ENCODE data around the gene KCNMA1. TPM values are rescaled to one million over a fixed set of nuclear protein-coding genes. Genes with fewer than 3 reads are reported as not detected.

Gene KCNMA1
- total RNA-seq, 3 donors from 2014 or later = 45.4 to 312 (median 62.4) TPM

DNA sequence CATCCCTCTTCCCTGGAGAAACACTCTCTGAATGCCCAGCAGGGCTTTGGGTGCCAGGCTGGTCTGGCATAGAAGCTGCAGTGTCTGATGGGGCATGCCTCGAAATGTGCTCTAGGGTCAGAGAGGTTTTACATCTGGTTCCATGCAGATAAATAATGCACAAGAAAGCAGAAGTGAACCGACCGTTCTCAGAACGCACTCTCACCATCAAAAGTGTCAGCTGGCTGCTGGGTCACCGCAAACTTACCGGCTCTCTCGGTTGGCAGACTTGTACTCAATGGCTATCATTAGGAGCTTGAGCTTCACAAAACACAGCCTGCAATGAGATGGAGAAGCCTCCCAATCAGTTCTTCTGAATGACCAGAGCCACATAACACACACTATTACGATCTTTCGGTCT is 610.0 kb downstream of the KCNMA1 start:
- ATAC-seq (no peak), DNase-seq (no peak)
- no peaks in the 10 kb centered on the region for H3K9me3 ChIP-seq
- TF ChIP-seq CTCF (IDR thresholded peaks at IDR 0.05) = no peak
- H3K36me3 ChIP-seq (ENCODE audit: low read depth) = no peaks in the 10 kb centered on the region
- intact Hi-C loops (cut with DNase I, micrococcal nuclease) = no loop called here
- no peak overlapping the region for H3K4me3 ChIP-seq
- H3K4me1 ChIP-seq (ENCODE audit: low read depth) = no peaks in the 10 kb centered on the region

GRCh38 chr10:77027141-77027540 is 610.5 kb downstream of the KCNMA1 start:
- no peak for TF ChIP-seq CTCF (IDR thresholded peaks at IDR 0.05)
- DNase-seq (no peak), ATAC-seq (no peak)
- Histone ChIP-seq H3K9me3 (no peaks in the 10 kb centered on the region), H3K36me3 (ENCODE audit: low read depth) (no peaks in the 10 kb centered on the region), H3K4me3 (no peak overlapping the region), H3K4me1 (ENCODE audit: low read depth) (no peaks in the 10 kb centered on the region)
- intact Hi-C loops (cut with DNase I, micrococcal nuclease) = no loop called here

DNA sequence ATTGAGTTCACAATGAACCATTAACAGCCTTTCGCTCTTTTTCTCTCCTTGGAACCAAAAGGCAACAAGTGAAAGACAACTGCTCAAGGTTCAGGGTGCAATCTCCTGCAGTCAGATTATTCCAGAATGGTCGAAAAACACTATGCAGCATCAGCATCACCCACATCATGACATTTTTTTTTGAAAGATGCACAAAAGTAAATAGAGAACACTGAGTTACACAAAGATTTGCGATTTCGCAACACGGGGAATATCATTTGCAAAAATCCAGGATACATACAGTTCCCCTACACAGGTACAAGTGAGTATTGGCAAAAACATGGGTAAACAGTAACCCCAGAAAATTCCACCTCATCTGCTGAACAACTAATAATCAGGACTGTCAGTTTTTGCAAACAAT is 611.5 kb downstream of the KCNMA1 start:
- Histone ChIP-seq H3K9me3 (no peaks in the 10 kb centered on the region), H3K4me1 (ENCODE audit: low read depth) (no peaks in the 10 kb centered on the region), H3K4me3 (no peak overlapping the region), H3K36me3 (ENCODE audit: low read depth) (no peaks in the 10 kb centered on the region)
- intact Hi-C loops (cut with DNase I, micrococcal nuclease) = no loop called here
- ATAC-seq (no peak), DNase-seq (no peak)
- no peak for TF ChIP-seq CTCF (IDR thresholded peaks at IDR 0.05)

GRCh38 chr10:77024461-77024860 is 613.1 kb downstream of the KCNMA1 start:
- no peak overlapping the region for H3K4me3 ChIP-seq
- ATAC-seq (no peak), DNase-seq (no peak)
- H3K36me3 ChIP-seq (ENCODE audit: low read depth) = no peaks in the 10 kb centered on the region
- intact Hi-C loops (cut with DNase I, micrococcal nuclease) = no loop called here
- H3K9me3 ChIP-seq = no peaks in the 10 kb centered on the region
- H3K4me1 ChIP-seq (ENCODE audit: low read depth) = no peaks in the 10 kb centered on the region
- TF ChIP-seq CTCF (IDR thresholded peaks at IDR 0.05) = no peak

DNA sequence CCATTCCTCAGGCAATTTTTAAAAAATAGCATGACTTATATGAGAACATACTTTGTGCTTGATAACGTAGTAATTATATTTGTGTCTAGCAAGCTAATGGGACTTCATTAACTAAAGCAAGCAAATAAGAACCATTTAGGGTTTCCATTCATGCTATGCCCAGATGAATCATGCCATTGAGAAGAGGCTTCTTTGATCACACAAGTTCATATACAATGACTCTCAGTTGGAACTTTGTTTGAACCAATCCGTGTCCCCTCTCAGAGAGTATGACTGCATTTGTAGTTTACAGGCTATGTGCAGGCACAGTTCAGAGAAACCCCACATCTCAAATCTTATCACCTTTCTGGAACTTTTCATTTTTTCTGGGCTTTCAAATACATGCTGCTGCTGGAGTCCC is 614.2 kb downstream of the KCNMA1 start:
- no peak for DNase-seq
- no peak overlapping the region for H3K4me3 ChIP-seq
- no peaks in the 10 kb centered on the region for H3K9me3 ChIP-seq
- H3K36me3 ChIP-seq (ENCODE audit: low read depth) = no peaks in the 10 kb centered on the region
- ATAC-seq = no peak
- TF ChIP-seq CTCF (IDR thresholded peaks at IDR 0.05) = no peak
- intact Hi-C loops (cut with DNase I, micrococcal nuclease) = no loop called here
- no peaks in the 10 kb centered on the region for H3K4me1 ChIP-seq (ENCODE audit: low read depth)

GRCh38 chr10:77022671-77023070 is 614.9 kb downstream of the KCNMA1 start:
- no peaks in the 10 kb centered on the region for H3K36me3 ChIP-seq (ENCODE audit: low read depth)
- DNase-seq = no peak
- intact Hi-C loops (cut with DNase I, micrococcal nuclease) = no loop called here
- TF ChIP-seq CTCF (IDR thresholded peaks at IDR 0.05) = no peak
- H3K4me3 ChIP-seq = no peak overlapping the region
- ATAC-seq = no peak
- no peaks in the 10 kb centered on the region for H3K9me3 ChIP-seq
- no peaks in the 10 kb centered on the region for H3K4me1 ChIP-seq (ENCODE audit: low read depth)
